Prostate gland (tissue), 2 donors: ENCODE results near the gene FBXW9.

Source experiments
- CTCF ChIP-seq, 4 experiments: fragments of 200-600 bp in 2 of 4; fragments of 450-650 bp in 2 of 4; sonication (generic) in 2 of 4; IDR thresholded peaks; 1 replicate in 3 of 4; 2 replicates in 1 of 4; pipeline ENCODE4 v1.5.1; 2016 to 2019; ENCODE audit warnings: antibody characterized with exemption in 4 of 4, mild to moderate bottlenecking in 2 of 4, moderate library complexity in 2 of 4
- POLR2A ChIP-seq: fragments of 450-650 bp; IDR thresholded peaks from one replicate; pipeline ENCODE4 v1.6.1; 2016; ENCODE audit warnings: antibody characterized with exemption, mild to moderate bottlenecking

- TF ChIP-seq CTCF (IDR thresholded peaks at IDR 0.05) (no peak), POLR2A (no peak)
These were observed 49.4 kb downstream of the FBXW9 start for GRCh38 chr19:12647047-12647446.
